SK-N-SH treated with all-trans-retinoic acid at 6 μM for 48 hours (cell line): ENCODE results near the gene WNK2.
"Not testable (repeated sequence)": the region's sequence is repeated elsewhere in the genome, so short reads cannot be mapped to it uniquely, and the experiment has no call there.

Experiments
- ATAC-seq: fragments of 200-7000 bp; cut with Tn5 transposase; 3 replicates; pipeline ENCODE4 v1.9.1; 2020; ENCODE audit warnings: mild to moderate bottlenecking, moderate library complexity
- ARNTL ChIP-seq: fragments of 450-650 bp; formaldehyde crosslinking; IDR thresholded peaks from 2 replicates; pipeline ENCODE4 v1.5.0; 2020; ENCODE audit warnings: low read depth, mild to moderate bottlenecking, moderate library complexity, borderline replicate concordance
- BACH2 ChIP-seq: fragments of 250-450 bp; sonication (Bioruptor Pico); IDR thresholded peaks from 2 replicates; pipeline ENCODE4 v1.9.0; 2021; ENCODE audit warnings: mild to moderate bottlenecking, borderline replicate concordance
- CSDC2 ChIP-seq: fragments of 250-450 bp; sonication (Bioruptor Pico); IDR thresholded peaks from 2 replicates; pipeline ENCODE4 v1.5.0; 2020; ENCODE audit warnings: mild to moderate bottlenecking, moderate library complexity
- CSRNP3 ChIP-seq: fragments of 250-450 bp; sonication (Bioruptor Pico); IDR thresholded peaks from 2 replicates; pipeline ENCODE4 v1.5.1; 2021; ENCODE audit warnings: mild to moderate bottlenecking, moderate library complexity
- ESRRG ChIP-seq: fragments of 250-450 bp; sonication (Bioruptor Pico); IDR thresholded peaks from 2 replicates; pipeline ENCODE4 v1.6.1; 2021; ENCODE audit warnings: mild to moderate bottlenecking
- GLIS3 ChIP-seq: fragments of 250-450 bp; sonication (Bioruptor Pico); IDR thresholded peaks from 2 replicates; pipeline ENCODE4 v1.5.0; 2020; ENCODE audit warnings: mild to moderate bottlenecking, moderate library complexity
- ISL1 ChIP-seq: fragments of 250-450 bp; sonication (Bioruptor Pico); IDR thresholded peaks from 2 replicates; pipeline ENCODE4 v2.1.2; 2022; ENCODE audit warnings: mild to moderate bottlenecking, moderate library complexity
- OSR1 ChIP-seq: fragments of 250-450 bp; sonication (Bioruptor Pico); IDR thresholded peaks from 2 replicates; pipeline ENCODE4 v1.8.0; 2022; ENCODE audit warnings: moderate library complexity, mild to moderate bottlenecking, inconsistent platforms
- PATZ1 ChIP-seq: fragments of 250-450 bp; sonication (Bioruptor Pico); IDR thresholded peaks from 2 replicates; pipeline ENCODE4 v1.8.0; 2020; ENCODE audit warnings: mild to moderate bottlenecking, moderate library complexity, borderline replicate concordance
- POU6F1 ChIP-seq: fragments of 250-450 bp; sonication (Bioruptor Pico); IDR thresholded peaks from 2 replicates; pipeline ENCODE4 v1.8.0; 2021; ENCODE audit warnings: low read depth, mild to moderate bottlenecking, moderate library complexity, borderline replicate concordance
- PPARA ChIP-seq: fragments of 250-450 bp; sonication (Bioruptor Pico); IDR thresholded peaks from 2 replicates; pipeline ENCODE4 v1.5.0; 2020; ENCODE audit warnings: mild to moderate bottlenecking, borderline replicate concordance
- RARB ChIP-seq: fragments of 250-450 bp; sonication (Bioruptor Pico); IDR thresholded peaks from 2 replicates; pipeline ENCODE4 v1.8.0; 2021; ENCODE audit warnings: mild to moderate bottlenecking, moderate library complexity
- SNAI2 ChIP-seq: fragments of 250-450 bp; sonication (Bioruptor Pico); IDR thresholded peaks from 2 replicates; pipeline ENCODE4 v1.5.0; 2020; ENCODE audit warnings: mild to moderate bottlenecking, moderate library complexity
- TCF4 ChIP-seq: fragments of 250-450 bp; sonication (Bioruptor Pico); IDR thresholded peaks from 2 replicates; pipeline ENCODE4 v1.8.0; 2021; ENCODE audit warnings: mild to moderate bottlenecking, moderate library complexity, borderline replicate concordance
- TSHZ2 ChIP-seq: fragments of 250-450 bp; sonication (Bioruptor Pico); IDR thresholded peaks from 2 replicates; pipeline ENCODE4 v1.5.0; 2020; ENCODE audit warnings: mild to moderate bottlenecking, moderate library complexity
- ZFP3 ChIP-seq: fragments of 250-450 bp; sonication (Bioruptor Pico); IDR thresholded peaks from 2 replicates; pipeline ENCODE4 v1.5.0; 2020; ENCODE audit warnings: mild to moderate bottlenecking, moderate library complexity
- ZFP30 ChIP-seq: fragments of 450-650 bp; formaldehyde crosslinking; IDR thresholded peaks from 2 replicates; pipeline ENCODE4 v1.5.0; 2022; ENCODE audit warnings: mild to moderate bottlenecking, moderate library complexity
- ZNF70 ChIP-seq: fragments of 450-650 bp; formaldehyde crosslinking; IDR thresholded peaks from 2 replicates; pipeline ENCODE4 v1.5.0; 2020; ENCODE audit warnings: mild to moderate bottlenecking, moderate library complexity
- ZNF8 ChIP-seq: fragments of 450-650 bp; formaldehyde crosslinking; IDR thresholded peaks from 2 replicates; pipeline ENCODE4 v1.5.0; 2020; ENCODE audit warnings: mild to moderate bottlenecking, moderate library complexity
- TF ChIP-seq, protein P1 (sequence below): fragments of 250-450 bp; sonication (Bioruptor Pico); IDR thresholded peaks from 2 replicates; pipeline ENCODE4 v1.5.1; 2020; ENCODE audit warnings: low read depth, mild to moderate bottlenecking, moderate library complexity

WNK2 gene

DNA sequence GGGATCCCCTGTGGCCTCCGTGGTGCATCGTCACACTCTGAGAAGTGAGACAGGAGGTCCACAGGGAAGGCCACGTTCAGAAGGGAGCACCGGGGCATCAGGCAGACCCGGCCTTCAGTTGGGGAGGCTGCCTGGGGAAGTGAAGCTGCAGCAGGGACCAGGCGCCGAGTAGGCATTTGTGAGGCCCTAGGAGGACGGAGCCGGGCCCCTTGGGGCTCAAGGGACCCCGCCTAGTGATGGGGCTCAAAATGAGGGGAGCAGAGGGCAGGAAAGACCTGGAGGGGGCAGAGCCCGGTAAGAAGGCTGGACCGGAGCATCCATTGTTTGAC is 182.1 kb downstream of the WNK2 start:
- TF ChIP-seq CSRNP3 (CRISPR knock-in tag) (no peak), PPARA (CRISPR knock-in tag) (no peak), TCF4 (CRISPR knock-in tag) (no peak)
- no peak for ATAC-seq

DNA sequence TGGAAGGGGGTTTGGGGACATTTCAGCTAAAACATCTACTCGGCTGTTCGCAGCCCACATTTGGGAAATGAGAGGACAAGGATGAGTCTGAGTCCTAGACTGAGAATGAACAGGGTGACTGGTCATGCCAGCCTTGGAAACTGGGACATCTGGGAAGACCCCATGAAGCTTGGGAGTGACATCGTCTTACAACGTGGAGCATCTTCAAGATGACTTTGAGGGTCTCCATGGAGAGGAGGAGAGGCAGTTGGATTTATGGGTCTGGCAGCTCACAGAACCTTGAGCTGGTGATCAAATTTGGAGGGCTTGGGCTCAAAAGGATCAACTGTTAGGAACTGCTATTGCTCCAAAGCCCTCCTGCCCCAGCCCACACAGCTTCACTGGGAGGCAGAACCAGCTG is 182.5 kb downstream of the WNK2 start:
- not testable (repeated sequence) for ATAC-seq

- no peak for ATAC-seq
Observed at GRCh38 chr9:93368437-93368836, 184.5 kb downstream of the WNK2 start.

More at GRCh38 chr9:93368437-93368836, 184.5 kb downstream of the WNK2 start:
- TF ChIP-seq GLIS3 (CRISPR knock-in tag): no peak
- TF ChIP-seq ZFP30 (CRISPR knock-in tag): no peak
- TF ChIP-seq TSHZ2: no peak
- TF ChIP-seq CSDC2 (CRISPR knock-in tag): no peak
- no peak for TF ChIP-seq ESRRG (CRISPR knock-in tag)
- no peak for TF ChIP-seq CSRNP3 (CRISPR knock-in tag)
- TF ChIP-seq ZNF8 (CRISPR knock-in tag): no peak
- no peak for TF ChIP-seq ISL1 (CRISPR knock-in tag)
- no peak for TF ChIP-seq TCF4 (CRISPR knock-in tag)
- no peak for TF ChIP-seq SNAI2 (CRISPR knock-in tag)
- TF ChIP-seq, protein P1, sequence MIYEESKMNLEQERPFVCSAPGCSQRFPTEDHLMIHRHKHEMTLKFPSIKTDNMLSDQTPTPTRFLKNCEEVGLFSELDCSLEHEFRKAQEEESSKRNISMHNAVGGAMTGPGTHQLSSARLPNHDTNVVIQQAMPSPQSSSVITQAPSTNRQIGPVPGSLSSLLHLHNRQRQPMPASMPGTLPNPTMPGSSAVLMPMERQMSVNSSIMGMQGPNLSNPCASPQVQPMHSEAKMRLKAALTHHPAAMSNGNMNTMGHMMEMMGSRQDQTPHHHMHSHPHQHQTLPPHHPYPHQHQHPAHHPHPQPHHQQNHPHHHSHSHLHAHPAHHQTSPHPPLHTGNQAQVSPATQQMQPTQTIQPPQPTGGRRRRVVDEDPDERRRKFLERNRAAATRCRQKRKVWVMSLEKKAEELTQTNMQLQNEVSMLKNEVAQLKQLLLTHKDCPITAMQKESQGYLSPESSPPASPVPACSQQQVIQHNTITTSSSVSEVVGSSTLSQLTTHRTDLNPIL (CRISPR knock-in tag): no peak
- no peak for TF ChIP-seq POU6F1 (CRISPR knock-in tag)
- no peak for TF ChIP-seq RARB (CRISPR knock-in tag)
- no peak for TF ChIP-seq PPARA (CRISPR knock-in tag)
- TF ChIP-seq BACH2 (CRISPR knock-in tag): no peak
- TF ChIP-seq ARNTL: no peak
- no peak for TF ChIP-seq OSR1 (CRISPR knock-in tag)
- TF ChIP-seq PATZ1 (CRISPR knock-in tag): no peak
- no peak for TF ChIP-seq ZNF70
- no peak for TF ChIP-seq ZFP3
